ENCODE measurements around the gene WFS1.

Gene WFS1

GRCh38 chr4:6309777-6310176 lies 40.1 kb downstream of the WFS1 start:
- WGBS (ENCODE audit: insufficient coverage, insufficient read length) = no CpG with 5 or more reads among the region's 7 CpGs
- no peaks in the 10 kb centered on the region for H3K36me3 ChIP-seq (ENCODE audit: control insufficient read depth, insufficient read depth, low read length)
- no peaks in the 10 kb centered on the region for H3K9me3 ChIP-seq (ENCODE audit: control insufficient read depth, insufficient read depth, low read length)
- no peak overlapping the region; the same call in 1 of the 2 replicates for H3K4me3 ChIP-seq (ENCODE audit: low read length)
- peaks cover 3% of the 10 kb centered on the region; the same call in 1 of the 2 replicates for H3K27me3 ChIP-seq (ENCODE audit: control insufficient read depth, insufficient read depth, low read length)
- no peaks in the 10 kb centered on the region for H3K4me1 ChIP-seq (ENCODE audit: control insufficient read depth, insufficient read depth, low read length)
- DNase-seq (ENCODE audit: low read depth, low spot score) = no peak
- no peak overlapping the region for H3K27ac ChIP-seq (ENCODE audit: low read length)

DNA sequence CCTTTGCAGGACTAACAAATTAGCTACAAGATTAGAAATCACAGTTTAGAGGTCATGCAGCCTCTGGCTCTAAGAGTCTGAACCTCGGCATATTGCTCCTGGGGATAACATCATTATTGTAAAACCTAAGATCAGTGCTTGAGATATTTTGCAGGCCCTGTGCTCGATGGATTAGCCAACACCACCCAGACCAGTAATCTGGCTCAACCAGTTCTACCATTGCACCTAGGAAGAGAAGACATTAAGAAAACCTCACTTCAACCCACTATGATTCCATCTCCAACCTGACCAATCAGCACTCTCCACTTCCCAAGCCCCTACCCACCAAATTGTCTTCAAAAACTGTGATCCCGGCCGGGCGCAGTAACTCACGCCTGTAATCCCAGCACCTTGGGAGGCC lies 43.6 kb downstream of the WFS1 start:
- H3K27ac ChIP-seq (ENCODE audit: low read length) = no peak overlapping the region
- H3K36me3 ChIP-seq (ENCODE audit: control insufficient read depth, insufficient read depth, low read length) = no peaks in the 10 kb centered on the region
- no peak overlapping the region for H3K4me3 ChIP-seq (ENCODE audit: low read length)
- no peak for DNase-seq (ENCODE audit: low read depth, low spot score)
- H3K4me1 ChIP-seq (ENCODE audit: control insufficient read depth, insufficient read depth, low read length) = no peaks in the 10 kb centered on the region
- H3K9me3 ChIP-seq (ENCODE audit: control insufficient read depth, insufficient read depth, low read length) = no peaks in the 10 kb centered on the region
- peaks cover 3% of the 10 kb centered on the region; the same call in 1 of the 2 replicates for H3K27me3 ChIP-seq (ENCODE audit: control insufficient read depth, insufficient read depth, low read length)
- no CpG with 5 or more reads among the region's 6 CpGs for WGBS (ENCODE audit: insufficient coverage, insufficient read length)

DNA sequence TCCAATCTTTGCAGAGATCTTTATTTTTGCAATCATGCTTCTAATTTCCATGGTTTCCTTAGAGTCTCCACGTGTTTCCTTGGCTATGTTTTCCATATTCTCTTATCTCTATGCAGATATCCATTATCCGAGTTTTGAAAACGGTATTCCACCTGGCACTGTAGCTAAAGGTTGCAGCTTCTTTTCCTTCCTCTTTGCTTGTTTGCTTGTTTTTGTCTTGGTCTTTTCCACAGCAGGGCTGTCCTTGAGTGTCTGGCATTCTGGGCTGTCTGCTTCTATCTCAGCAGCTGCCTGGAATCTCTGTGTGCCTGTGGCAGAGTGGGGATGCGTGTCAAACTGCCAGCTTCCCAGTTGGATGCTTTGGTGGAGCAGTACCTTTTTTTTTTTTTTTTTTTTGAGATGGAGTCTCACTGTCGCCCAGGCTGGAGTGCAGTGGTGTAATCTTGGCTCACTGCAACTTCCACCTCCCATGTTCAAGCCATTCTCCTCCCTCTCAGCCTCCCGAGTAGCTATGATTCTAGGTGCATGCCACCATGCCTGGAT lies 46.9 kb downstream of the WFS1 start:
- H3K27ac ChIP-seq (ENCODE audit: low read length) = no peak overlapping the region

GRCh38 chr4:6318206-6318605 lies 48.6 kb downstream of the WFS1 start:
- Histone ChIP-seq H3K4me1 (ENCODE audit: control insufficient read depth, insufficient read depth, low read length) (no peaks in the 10 kb centered on the region), H3K27ac (ENCODE audit: low read length) (no peak overlapping the region), H3K27me3 (ENCODE audit: control insufficient read depth, insufficient read depth, low read length) (no peaks in the 10 kb centered on the region; the same call in 1 of the 2 replicates), H3K4me3 (ENCODE audit: low read length) (no peak overlapping the region), H3K9me3 (ENCODE audit: control insufficient read depth, insufficient read depth, low read length) (no peaks in the 10 kb centered on the region), H3K36me3 (ENCODE audit: control insufficient read depth, insufficient read depth, low read length) (no peaks in the 10 kb centered on the region)
- DNase-seq (ENCODE audit: low read depth, low spot score) = no peak
- WGBS (ENCODE audit: insufficient coverage, insufficient read length) = no CpG with 5 or more reads among the region's 12 CpGs

More for the DNA sequence above, 46.9 kb downstream of the WFS1 start:
- no CpG with 5 or more reads among the region's 6 CpGs for WGBS (ENCODE audit: insufficient coverage, insufficient read length)
- no peak overlapping the region for H3K4me3 ChIP-seq (ENCODE audit: low read length)
- H3K27me3 ChIP-seq (ENCODE audit: control insufficient read depth, insufficient read depth, low read length) = no peaks in the 10 kb centered on the region; the same call in 1 of the 2 replicates
- no peaks in the 10 kb centered on the region for H3K4me1 ChIP-seq (ENCODE audit: control insufficient read depth, insufficient read depth, low read length)
- H3K9me3 ChIP-seq (ENCODE audit: control insufficient read depth, insufficient read depth, low read length) = no peaks in the 10 kb centered on the region
- DNase-seq (ENCODE audit: low read depth, low spot score) = no peak
- no peaks in the 10 kb centered on the region for H3K36me3 ChIP-seq (ENCODE audit: control insufficient read depth, insufficient read depth, low read length)

- no peaks in the 10 kb centered on the region for H3K4me1 ChIP-seq (ENCODE audit: control insufficient read depth, insufficient read depth, low read length)
- no peaks in the 10 kb centered on the region; the same call in 1 of the 2 replicates for H3K27me3 ChIP-seq (ENCODE audit: control insufficient read depth, insufficient read depth, low read length)
- no peak overlapping the region for H3K27ac ChIP-seq (ENCODE audit: low read length)
- no peaks in the 10 kb centered on the region for H3K9me3 ChIP-seq (ENCODE audit: control insufficient read depth, insufficient read depth, low read length)
- no peak overlapping the region for H3K4me3 ChIP-seq (ENCODE audit: low read length)
- no peaks in the 10 kb centered on the region for H3K36me3 ChIP-seq (ENCODE audit: control insufficient read depth, insufficient read depth, low read length)
- no CpG with 5 or more reads among the region's 12 CpGs for WGBS (ENCODE audit: insufficient coverage, insufficient read length)
- no peak for DNase-seq (ENCODE audit: low read depth, low spot score)
Measured at GRCh38 chr4:6319530-6320150, 50.0 kb downstream of the WFS1 start.

- Histone ChIP-seq H3K27ac (ENCODE audit: low read length) (no peak overlapping the region), H3K36me3 (ENCODE audit: control insufficient read depth, insufficient read depth, low read length) (no peaks in the 10 kb centered on the region), H3K4me1 (ENCODE audit: control insufficient read depth, insufficient read depth, low read length) (no peaks in the 10 kb centered on the region), H3K9me3 (ENCODE audit: control insufficient read depth, insufficient read depth, low read length) (no peaks in the 10 kb centered on the region), H3K4me3 (ENCODE audit: low read length) (no peak overlapping the region), H3K27me3 (ENCODE audit: control insufficient read depth, insufficient read depth, low read length) (no peaks in the 10 kb centered on the region; the same call in 1 of the 2 replicates)
- WGBS (ENCODE audit: insufficient coverage, insufficient read length) = no CpG with 5 or more reads among the region's 6 CpGs
- DNase-seq (ENCODE audit: low read depth, low spot score) = no peak
Measured at GRCh38 chr4:6320663-6321062, 51.0 kb downstream of the WFS1 start.

DNA sequence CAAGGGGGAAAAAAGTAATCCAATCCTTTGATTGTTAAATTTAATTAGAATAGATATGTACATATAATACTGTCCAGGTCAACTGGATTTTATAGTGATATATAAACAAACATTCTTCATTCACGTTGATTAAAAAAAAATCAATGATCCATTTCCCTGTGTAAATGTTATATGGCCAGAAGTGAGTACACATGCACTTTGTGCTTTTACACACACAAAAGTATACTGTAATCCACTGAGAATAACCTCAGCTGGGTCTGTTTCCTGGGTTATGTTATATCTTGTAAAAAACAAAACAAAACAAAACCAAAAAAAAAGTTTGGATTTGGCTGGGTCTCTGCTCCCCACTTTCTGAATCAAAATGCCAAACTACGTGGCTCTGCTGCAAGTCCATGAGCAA lies 51.7 kb downstream of the WFS1 start:
- no peaks in the 10 kb centered on the region for H3K4me1 ChIP-seq (ENCODE audit: control insufficient read depth, insufficient read depth, low read length)
- H3K27me3 ChIP-seq (ENCODE audit: control insufficient read depth, insufficient read depth, low read length) = no peaks in the 10 kb centered on the region; the same call in 1 of the 2 replicates
- no peaks in the 10 kb centered on the region for H3K9me3 ChIP-seq (ENCODE audit: control insufficient read depth, insufficient read depth, low read length)
- H3K36me3 ChIP-seq (ENCODE audit: control insufficient read depth, insufficient read depth, low read length) = no peaks in the 10 kb centered on the region
- no peak for DNase-seq (ENCODE audit: low read depth, low spot score)
- H3K4me3 ChIP-seq (ENCODE audit: low read length) = no peak overlapping the region
- no peak overlapping the region for H3K27ac ChIP-seq (ENCODE audit: low read length)
- WGBS (ENCODE audit: insufficient coverage, insufficient read length) = no CpG with 5 or more reads among the region's 2 CpGs

- H3K27ac ChIP-seq (ENCODE audit: low read length) = no peak overlapping the region
- WGBS (ENCODE audit: insufficient coverage, insufficient read length) = no CpG with 5 or more reads among the region's 23 CpGs
- no peak overlapping the region for H3K4me3 ChIP-seq (ENCODE audit: low read length)
- no peaks in the 10 kb centered on the region for H3K4me1 ChIP-seq (ENCODE audit: control insufficient read depth, insufficient read depth, low read length)
- no peaks in the 10 kb centered on the region for H3K9me3 ChIP-seq (ENCODE audit: control insufficient read depth, insufficient read depth, low read length)
- H3K36me3 ChIP-seq (ENCODE audit: control insufficient read depth, insufficient read depth, low read length) = no peaks in the 10 kb centered on the region
- DNase-seq (ENCODE audit: low read depth, low spot score) = no peak
- H3K27me3 ChIP-seq (ENCODE audit: control insufficient read depth, insufficient read depth, low read length) = no peaks in the 10 kb centered on the region; the same call in 1 of the 2 replicates
Measured at GRCh38 chr4:6322067-6322760, 52.6 kb downstream of the WFS1 start.

DNA sequence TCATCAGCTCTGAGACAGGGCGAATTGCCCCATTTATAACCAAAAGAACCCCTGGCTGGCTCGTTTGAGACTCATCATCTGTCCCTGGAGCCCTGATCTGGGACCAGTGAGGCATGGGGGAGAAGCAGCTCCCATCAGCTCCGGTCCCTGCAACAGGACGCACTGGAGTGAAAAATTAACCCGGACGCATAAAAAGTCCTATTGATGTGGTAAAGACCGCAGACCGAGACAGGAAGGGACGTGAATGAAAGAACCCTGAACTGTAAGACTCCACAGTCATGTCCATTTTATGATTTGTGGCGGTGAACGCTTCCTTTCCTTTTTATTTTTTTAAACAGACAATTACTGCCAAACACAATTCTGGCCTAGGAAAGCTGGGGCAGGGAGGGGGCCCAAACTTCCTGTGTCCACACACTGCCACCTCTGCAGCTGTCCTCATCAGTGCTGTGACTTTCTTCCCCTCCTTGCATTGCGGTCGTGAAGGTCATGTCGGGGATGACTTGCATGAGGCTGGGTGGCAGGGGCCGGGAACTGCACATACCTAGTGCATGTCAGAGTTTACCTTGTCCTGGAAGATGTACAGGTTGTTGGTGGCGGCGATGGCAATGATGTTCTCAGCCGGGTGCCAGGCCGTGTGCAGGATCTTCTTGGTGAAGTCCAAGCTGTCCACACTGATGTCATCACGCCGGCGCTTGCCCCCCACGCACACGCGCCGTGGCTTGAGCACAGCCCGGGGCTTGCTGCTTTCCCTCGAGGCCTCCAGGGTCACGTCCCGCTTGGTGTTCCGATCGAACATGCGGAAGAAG lies 53.3 kb downstream of the WFS1 start:
- no peak overlapping the region for H3K4me3 ChIP-seq (ENCODE audit: low read length)
- no peaks in the 10 kb centered on the region for H3K4me1 ChIP-seq (ENCODE audit: control insufficient read depth, insufficient read depth, low read length)
- H3K27me3 ChIP-seq (ENCODE audit: control insufficient read depth, insufficient read depth, low read length) = no peaks in the 10 kb centered on the region; the same call in 1 of the 2 replicates
- H3K9me3 ChIP-seq (ENCODE audit: control insufficient read depth, insufficient read depth, low read length) = no peaks in the 10 kb centered on the region
- H3K27ac ChIP-seq (ENCODE audit: low read length) = no peak overlapping the region
- DNase-seq (ENCODE audit: low read depth, low spot score) = no peak
- WGBS (ENCODE audit: insufficient coverage, insufficient read length) = no CpG with 5 or more reads among the region's 33 CpGs
- no peaks in the 10 kb centered on the region for H3K36me3 ChIP-seq (ENCODE audit: control insufficient read depth, insufficient read depth, low read length)

DNA sequence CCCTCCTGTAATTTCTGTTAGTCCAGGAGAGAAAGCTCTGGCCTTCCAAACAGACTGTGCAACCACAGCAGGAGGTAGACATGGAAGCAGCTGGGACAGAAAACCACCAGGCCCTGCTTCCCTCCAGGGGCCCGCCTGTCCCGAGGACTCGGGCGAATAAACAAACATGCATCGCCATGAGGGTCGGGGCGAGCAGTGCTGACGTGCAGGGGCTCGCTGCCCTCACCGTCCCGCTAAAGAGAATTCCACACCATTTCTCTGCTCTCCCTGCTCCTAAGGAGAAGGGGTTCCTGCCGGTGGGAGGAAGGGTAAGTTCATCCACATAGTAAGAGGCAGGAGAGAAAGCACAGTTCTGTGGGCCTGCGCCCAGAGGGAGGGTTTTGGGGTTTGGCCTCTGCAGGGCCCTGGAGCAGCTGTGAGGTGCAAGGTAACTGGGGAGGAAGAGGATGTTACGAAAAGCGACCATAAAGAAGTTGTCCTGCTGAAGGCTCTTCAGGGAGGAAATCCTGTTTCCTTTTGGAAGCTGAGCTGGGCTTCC lies 54.9 kb downstream of the WFS1 start:
- Histone ChIP-seq H3K9me3 (ENCODE audit: control insufficient read depth, insufficient read depth, low read length) (no peaks in the 10 kb centered on the region), H3K4me3 (ENCODE audit: low read length) (no peak overlapping the region), H3K4me1 (ENCODE audit: control insufficient read depth, insufficient read depth, low read length) (no peaks in the 10 kb centered on the region), H3K27ac (ENCODE audit: low read length) (no peak overlapping the region), H3K27me3 (ENCODE audit: control insufficient read depth, insufficient read depth, low read length) (no peaks in the 10 kb centered on the region; the same call in 1 of the 2 replicates), H3K36me3 (ENCODE audit: control insufficient read depth, insufficient read depth, low read length) (no peaks in the 10 kb centered on the region)
- no CpG with 5 or more reads among the region's 15 CpGs for WGBS (ENCODE audit: insufficient coverage, insufficient read length)
- no peak for DNase-seq (ENCODE audit: low read depth, low spot score)
